GM19099 (cell line): ENCODE results near the gene MYH16.

Source experiments
- POLR2A ChIP-seq: IDR thresholded peaks from 3 replicates; pipeline ENCODE4 v1.6.1; 2011; ENCODE audit warnings: low read depth; ENCODE audit not compliant: insufficient read length; ENCODE audit errors: extremely low read depth

MYH16 gene

DNA sequence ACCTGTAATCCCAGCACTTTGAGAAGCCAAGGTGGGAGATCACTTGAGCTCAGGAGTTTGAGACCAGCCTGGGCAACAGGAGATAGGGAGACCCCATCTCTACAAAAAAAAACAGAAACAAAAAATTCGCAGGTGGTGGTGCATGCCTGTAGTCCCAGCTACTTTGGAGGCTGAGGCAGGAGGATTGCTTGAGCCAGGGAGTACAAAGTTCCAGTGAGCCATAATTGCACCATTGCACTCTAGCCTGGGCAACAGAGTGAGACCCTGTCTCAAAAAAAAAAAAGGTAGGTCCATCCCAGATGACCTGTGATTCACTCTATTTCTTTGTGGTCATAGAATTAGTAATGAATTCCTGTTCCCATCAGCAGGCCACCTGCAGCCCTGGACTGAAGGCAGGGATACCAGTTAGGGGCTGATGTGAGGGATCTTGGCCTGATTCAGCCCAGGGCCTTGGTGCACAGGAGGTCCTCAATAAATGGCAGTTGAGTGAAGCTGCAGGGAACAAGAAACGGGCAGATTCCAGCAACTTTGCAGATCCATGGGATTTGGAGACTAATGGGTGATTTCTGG lies at the start of gene MYH16:
Gene MYH16, plus strand, starts transcription at position 364 of the 570 bp plus-strand sequence.
- TF ChIP-seq POLR2A, result no peak

GRCh38 chr7:99224899-99225265 lies 47.8 kb upstream of the MYH16 start:
- no peak for TF ChIP-seq POLR2A

- no peak for TF ChIP-seq POLR2A
These were observed 43.4 kb upstream of the MYH16 start for GRCh38 chr7:99229234-99229633.

DNA sequence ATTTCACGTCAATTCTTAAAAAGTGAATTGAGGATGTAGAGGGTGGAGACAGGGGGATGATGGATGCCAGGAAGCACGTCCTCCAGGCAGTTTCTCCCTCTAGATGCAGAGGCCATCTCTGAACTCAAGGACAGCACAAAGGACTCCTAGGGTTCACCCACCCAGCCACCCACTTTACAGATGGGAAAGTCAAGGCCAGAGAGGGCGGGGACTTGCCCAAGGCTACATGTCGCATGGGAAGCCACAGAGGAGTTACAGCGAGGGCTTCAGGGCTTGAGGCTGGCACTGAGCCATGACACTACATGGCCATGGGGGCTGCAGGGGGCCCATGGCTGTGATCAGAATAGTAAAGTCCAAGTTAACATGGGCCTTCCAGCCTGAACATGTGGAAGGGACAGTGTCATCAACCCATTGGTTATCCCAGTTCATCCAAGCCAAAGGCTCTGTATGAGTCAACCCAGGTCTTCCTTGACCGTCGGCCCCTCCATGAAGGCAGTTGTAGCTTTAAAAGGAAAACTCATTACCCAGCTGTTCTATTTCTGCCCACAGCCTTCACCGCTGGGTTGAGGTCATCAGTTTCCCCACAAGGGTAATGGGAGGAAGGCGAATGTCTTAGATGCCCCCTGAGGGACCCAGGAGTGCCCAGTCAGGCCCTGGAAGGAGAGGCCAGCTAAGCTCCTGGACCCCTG lies 40.4 kb upstream of the MYH16 start:
- TF ChIP-seq POLR2A, result no peak

- no peak for TF ChIP-seq POLR2A
These were observed 38.5 kb upstream of the MYH16 start for GRCh38 chr7:99234185-99234584.

- no peak for TF ChIP-seq POLR2A
These were observed 36.7 kb upstream of the MYH16 start for GRCh38 chr7:99235925-99236324.

- TF ChIP-seq POLR2A, result no peak
These were observed 33.9 kb upstream of the MYH16 start for GRCh38 chr7:99238558-99239341.

- no peak for TF ChIP-seq POLR2A
These were observed 30.0 kb upstream of the MYH16 start for GRCh38 chr7:99242682-99243081.

DNA sequence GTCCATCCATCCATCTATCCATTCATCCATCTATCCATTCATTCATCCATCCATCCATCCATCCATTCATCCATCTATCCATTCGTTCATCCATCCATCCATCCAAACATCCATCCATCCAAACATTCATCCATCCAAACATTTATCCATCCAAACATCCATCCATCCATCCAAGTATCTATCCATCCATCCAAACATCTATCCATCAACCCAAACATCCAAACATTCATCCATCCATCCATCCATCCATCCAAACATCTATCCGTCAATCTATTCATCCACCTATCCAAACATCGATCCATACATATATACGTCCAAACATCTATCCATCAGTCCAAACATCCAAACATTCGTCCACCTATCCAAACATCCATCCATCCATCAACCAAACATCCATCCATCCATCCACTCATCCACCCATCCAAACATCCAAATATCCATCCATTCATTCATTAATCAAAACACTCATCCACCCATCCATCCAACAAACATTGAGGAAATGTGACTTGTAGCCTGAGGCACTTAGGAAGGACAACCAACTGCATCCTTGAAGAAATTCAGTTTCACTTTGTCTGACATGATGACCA lies 28.8 kb upstream of the MYH16 start:
- TF ChIP-seq POLR2A, result no peak

GRCh38 chr7:99244939-99245338 lies 27.7 kb upstream of the MYH16 start:
- no peak for TF ChIP-seq POLR2A

- TF ChIP-seq POLR2A, result no peak
These were observed 24.1 kb upstream of the MYH16 start for GRCh38 chr7:99248391-99249095.

DNA sequence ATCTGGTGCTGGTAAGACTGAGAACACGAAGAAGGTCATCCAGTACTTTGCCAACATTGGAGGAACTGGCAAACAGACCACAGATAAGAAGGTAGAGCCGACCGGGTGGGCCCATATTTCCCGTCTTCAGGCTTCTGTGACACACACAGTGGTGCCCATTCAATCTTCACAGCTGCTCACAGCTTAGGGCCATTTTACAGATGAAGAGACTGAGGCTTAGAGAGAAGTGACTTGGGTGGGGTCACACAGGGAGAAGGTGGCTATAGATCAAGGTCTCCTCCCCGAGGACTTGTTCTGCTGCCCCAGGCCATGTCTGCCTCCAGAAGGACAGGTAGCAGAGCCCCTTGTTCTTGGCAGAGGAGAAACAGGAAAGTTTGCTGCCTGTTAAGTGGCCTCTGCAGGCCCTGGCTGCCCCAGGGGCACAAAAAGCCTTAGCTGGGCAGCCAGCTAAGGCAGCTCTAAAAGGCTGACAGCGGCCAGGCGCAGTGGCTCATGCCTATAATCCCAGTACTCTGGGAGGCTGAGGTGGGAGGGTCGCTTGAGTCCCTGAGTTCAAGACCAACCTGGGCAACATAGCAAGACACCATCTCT lies 22.6 kb upstream of the MYH16 start:
- no peak for TF ChIP-seq POLR2A

DNA sequence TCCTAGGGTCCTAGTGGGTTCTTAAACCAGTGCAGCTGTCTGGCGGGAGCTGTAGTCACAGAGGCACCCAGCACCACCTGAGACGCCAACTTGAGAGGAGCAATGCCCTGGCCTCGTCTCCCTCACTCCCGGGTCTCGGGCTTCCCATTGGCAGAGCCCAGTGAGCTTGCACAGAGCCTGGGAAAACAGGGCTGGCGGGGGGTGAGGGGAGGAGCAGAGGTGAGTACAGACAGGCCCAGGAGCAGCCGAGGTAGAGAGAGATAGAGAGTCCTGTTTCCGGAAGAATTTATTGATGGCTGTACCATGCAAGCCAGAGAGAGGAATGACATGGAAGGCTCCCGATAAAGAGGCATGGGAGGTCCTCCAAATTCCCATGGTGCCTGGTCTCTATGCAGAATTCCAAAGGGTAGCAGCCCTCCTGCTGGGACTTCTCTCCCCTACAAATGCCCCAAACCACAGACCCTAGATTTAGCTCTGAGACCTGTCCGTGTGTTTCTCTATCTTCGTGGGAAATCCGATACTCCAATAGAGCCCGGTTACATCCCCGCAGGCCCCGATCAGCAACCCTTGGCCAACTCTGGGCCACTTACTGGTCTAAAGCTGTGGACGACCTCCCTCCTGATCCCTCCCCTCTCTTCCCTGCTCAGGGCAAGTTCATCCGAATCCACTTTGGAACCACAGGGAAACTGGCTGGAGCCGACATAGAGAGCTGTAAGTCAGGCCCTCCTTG lies 20.3 kb upstream of the MYH16 start:
- TF ChIP-seq POLR2A, result no peak

DNA sequence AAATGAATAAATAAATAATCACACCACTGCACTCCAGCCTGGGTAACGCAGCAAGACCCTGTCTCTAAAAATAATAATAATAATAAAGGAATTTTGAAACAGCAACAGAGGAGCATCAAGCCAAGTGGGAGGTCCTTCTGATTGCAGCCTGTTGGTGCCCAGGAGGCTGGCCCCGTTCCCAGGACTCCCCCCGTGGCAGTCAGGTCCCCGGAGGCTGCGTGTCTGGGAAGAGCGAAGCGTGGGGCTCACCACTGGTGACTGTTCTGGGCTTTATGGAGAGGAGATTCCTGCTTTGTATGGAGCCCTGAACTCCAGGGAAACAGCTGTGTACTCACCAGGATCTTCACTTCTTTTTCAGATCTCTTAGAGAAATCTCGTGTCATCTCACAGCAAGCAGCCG lies 19.3 kb upstream of the MYH16 start:
- TF ChIP-seq POLR2A, result no peak
